Measurements from ENCODE around the gene KRT8.

Gene KRT8

DNA sequence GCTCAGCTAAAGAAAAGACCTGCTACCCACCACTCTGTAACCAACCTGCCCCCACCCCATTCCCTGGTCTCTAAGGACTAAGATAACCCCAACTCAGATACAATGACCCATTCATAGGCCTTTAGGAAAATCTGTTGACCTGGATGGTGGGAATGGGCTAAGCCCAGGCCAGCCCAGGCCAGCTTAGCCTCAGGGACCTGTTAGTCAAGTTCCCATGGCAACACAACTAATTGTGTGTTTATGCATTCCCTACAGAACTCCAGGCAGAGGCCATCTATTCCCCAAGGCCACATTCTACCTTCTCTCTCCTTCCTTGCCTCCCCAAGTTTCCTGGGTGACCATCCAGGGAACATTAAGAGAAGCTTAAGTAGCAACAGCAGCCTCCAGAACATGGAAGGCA is 16.1 kb upstream of the KRT8 start:
- no peak overlapping the region for H3K27ac ChIP-seq
- TF ChIP-seq CTCF (IDR thresholded peaks at IDR 0.05) = no peak
- H3K27me3 ChIP-seq (ENCODE audit: control insufficient read depth, insufficient read depth, low read length) = no peaks in the 10 kb centered on the region
- H3K4me2 ChIP-seq (ENCODE audit: low read length) = no peak overlapping the region
- H3K9me3 ChIP-seq (ENCODE audit: control insufficient read depth, low read length) = no peaks in the 10 kb centered on the region
- no peaks in the 10 kb centered on the region for H3K79me2 ChIP-seq
- no peaks in the 10 kb centered on the region for H3K4me1 ChIP-seq
- no peak overlapping the region for H3K4me3 ChIP-seq (ENCODE audit: low read depth, low read length)
- H2AFZ ChIP-seq = no peak overlapping the region
- H3K9ac ChIP-seq = no peak overlapping the region
- H3K36me3 ChIP-seq (ENCODE audit: control insufficient read depth, insufficient read depth, low read length) = no peaks in the 10 kb centered on the region

DNA sequence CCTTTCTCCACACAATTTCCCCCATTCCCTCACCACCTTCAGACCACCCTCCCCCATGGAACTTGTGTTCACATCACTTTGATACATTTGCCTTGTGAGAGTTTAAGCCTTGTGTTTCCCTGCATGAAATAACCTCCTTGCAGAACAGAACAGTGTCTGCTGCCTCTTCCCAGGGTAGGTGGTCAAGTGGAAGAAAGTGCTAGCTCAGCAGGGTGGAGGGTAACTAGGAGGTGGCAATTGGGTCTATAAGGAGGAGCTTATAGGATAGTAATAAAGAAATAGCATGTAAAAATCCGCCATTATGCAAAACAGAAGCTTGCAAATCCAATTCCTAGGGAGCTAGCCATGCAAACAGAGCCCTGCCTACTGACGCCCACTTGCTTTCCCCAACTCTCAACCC is 13.9 kb upstream of the KRT8 start:
- Histone ChIP-seq H3K4me2 (ENCODE audit: low read length) (no peak overlapping the region), H3K36me3 (ENCODE audit: control insufficient read depth, insufficient read depth, low read length) (no peaks in the 10 kb centered on the region), H3K4me1 (no peaks in the 10 kb centered on the region), H3K27me3 (ENCODE audit: control insufficient read depth, insufficient read depth, low read length) (no peaks in the 10 kb centered on the region), H3K9me3 (ENCODE audit: control insufficient read depth, low read length) (no peaks in the 10 kb centered on the region), H3K27ac (no peak overlapping the region), H3K79me2 (no peaks in the 10 kb centered on the region), H3K9ac (no peak overlapping the region), H2AFZ (peak overlapping the region; percentile 42), H3K4me3 (ENCODE audit: low read depth, low read length) (no peak overlapping the region)
- TF ChIP-seq CTCF (IDR thresholded peaks at IDR 0.05) = no peak

- TF ChIP-seq CTCF (IDR thresholded peaks at IDR 0.05) = no peak
These were observed 13.5 kb upstream of the KRT8 start for GRCh38 chr12:52918351-52918750.

DNA sequence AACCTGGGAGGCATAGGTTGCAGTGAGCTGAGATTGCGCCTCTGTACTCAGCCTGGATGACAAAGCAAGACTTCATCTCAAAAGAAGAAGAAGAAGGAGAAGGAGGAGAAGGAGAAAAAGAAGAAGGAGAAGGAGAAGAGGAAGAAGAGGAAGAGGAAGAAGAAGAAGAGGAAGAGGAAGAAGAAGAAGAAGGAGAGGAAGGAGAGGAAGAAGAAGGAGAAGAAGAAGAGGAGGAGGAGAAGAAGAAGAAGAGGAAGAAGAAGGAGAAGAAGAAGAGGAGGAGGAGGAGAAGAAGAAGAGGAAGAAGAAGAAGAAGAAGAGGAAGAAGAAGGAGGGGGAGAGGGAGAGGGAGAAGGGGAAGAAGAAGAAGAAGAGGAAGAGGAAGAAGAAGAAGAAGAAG is 12.9 kb upstream of the KRT8 start:
- Histone ChIP-seq H3K4me1 (no peaks in the 10 kb centered on the region), H3K27me3 (ENCODE audit: control insufficient read depth, insufficient read depth, low read length) (no peaks in the 10 kb centered on the region), H3K4me2 (ENCODE audit: low read length) (no peak overlapping the region), H2AFZ (no peak overlapping the region), H3K9me3 (ENCODE audit: control insufficient read depth, low read length) (no peaks in the 10 kb centered on the region), H3K79me2 (no peaks in the 10 kb centered on the region), H3K27ac (no peak overlapping the region), H3K9ac (no peak overlapping the region), H3K4me3 (ENCODE audit: low read depth, low read length) (no peak overlapping the region), H3K36me3 (ENCODE audit: control insufficient read depth, insufficient read depth, low read length) (no peaks in the 10 kb centered on the region)
- TF ChIP-seq CTCF (IDR thresholded peaks at IDR 0.05) = no peak

More at GRCh38 chr12:52918351-52918750, 13.5 kb upstream of the KRT8 start:
- no peaks in the 10 kb centered on the region for H3K9me3 ChIP-seq (ENCODE audit: control insufficient read depth, low read length)
- no peaks in the 10 kb centered on the region for H3K27me3 ChIP-seq (ENCODE audit: control insufficient read depth, insufficient read depth, low read length)
- H3K36me3 ChIP-seq (ENCODE audit: control insufficient read depth, insufficient read depth, low read length) = no peaks in the 10 kb centered on the region
- no peak overlapping the region for H3K4me3 ChIP-seq (ENCODE audit: low read depth, low read length)
- H2AFZ ChIP-seq = peak overlapping the region; percentile 42
- no peak overlapping the region for H3K9ac ChIP-seq
- no peaks in the 10 kb centered on the region for H3K4me1 ChIP-seq
- no peaks in the 10 kb centered on the region for H3K79me2 ChIP-seq
- H3K27ac ChIP-seq = no peak overlapping the region
- H3K4me2 ChIP-seq (ENCODE audit: low read length) = no peak overlapping the region

DNA sequence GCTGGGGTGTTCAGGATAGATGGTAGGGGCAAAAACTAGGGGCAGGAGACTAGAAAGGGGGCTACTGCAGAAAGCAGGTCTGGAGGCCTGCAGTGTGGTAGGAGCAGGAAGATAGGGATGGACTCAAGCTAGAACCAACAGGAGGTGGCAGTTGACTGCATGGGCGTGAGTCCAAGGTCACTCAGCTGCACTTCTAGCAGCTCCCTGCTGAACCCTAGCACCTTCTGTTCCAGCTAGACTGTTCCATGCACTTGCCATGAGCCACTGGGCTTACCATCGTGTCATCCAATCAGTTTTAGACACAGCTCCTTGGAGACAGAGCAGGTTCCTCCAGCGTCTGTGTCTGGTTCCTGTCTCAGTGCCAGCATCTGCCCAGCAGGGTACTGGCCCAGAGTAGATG is 11.3 kb upstream of the KRT8 start:
- Histone ChIP-seq H2AFZ (no peak overlapping the region), H3K9ac (no peak overlapping the region), H3K36me3 (ENCODE audit: control insufficient read depth, insufficient read depth, low read length) (no peaks in the 10 kb centered on the region), H3K4me1 (no peaks in the 10 kb centered on the region), H3K4me3 (ENCODE audit: low read depth, low read length) (no peak overlapping the region), H3K27ac (no peak overlapping the region), H3K9me3 (ENCODE audit: control insufficient read depth, low read length) (no peaks in the 10 kb centered on the region), H3K79me2 (no peaks in the 10 kb centered on the region), H3K27me3 (ENCODE audit: control insufficient read depth, insufficient read depth, low read length) (no peaks in the 10 kb centered on the region), H3K4me2 (ENCODE audit: low read length) (no peak overlapping the region)
- TF ChIP-seq CTCF (IDR thresholded peaks at IDR 0.05) = no peak

Measured in parathyroid adenoma (tissue), 2 donors.